Measurements from ENCODE around the gene RALGPS1.
"Not testable (repeated sequence)": the region's sequence is repeated elsewhere in the genome, so short reads cannot be mapped to it uniquely, and the experiment has no call there.

Gene RALGPS1

GRCh38 chr9:127168756-127169574, 254.4 kb downstream of the RALGPS1 start:
- DNase-seq (ENCODE audit: low read depth in 2 of 3, low spot score in 1 of 3): no peak

- no peak for DNase-seq (ENCODE audit: low read depth in 2 of 3, low spot score in 1 of 3)
Observed at GRCh38 chr9:127169575-127169883, 254.9 kb downstream of the RALGPS1 start.

- no peak for DNase-seq (ENCODE audit: low read depth in 2 of 3, low spot score in 1 of 3)
Observed at GRCh38 chr9:127170103-127170502, 255.5 kb downstream of the RALGPS1 start.

- DNase-seq (ENCODE audit: low read depth in 2 of 3, low spot score in 1 of 3): no peak
Observed at GRCh38 chr9:127170652-127171051, 256.1 kb downstream of the RALGPS1 start.

- not testable (repeated sequence) for DNase-seq (ENCODE audit: low read depth in 2 of 3, low spot score in 1 of 3)
Observed at GRCh38 chr9:127171348-127171747, 256.8 kb downstream of the RALGPS1 start.

GRCh38 chr9:127172066-127172707, 257.6 kb downstream of the RALGPS1 start:
- no peak for DNase-seq (ENCODE audit: low read depth in 2 of 3, low spot score in 1 of 3)

GRCh38 chr9:127173063-127173462, 258.5 kb downstream of the RALGPS1 start:
- no peak for DNase-seq (ENCODE audit: low read depth in 2 of 3, low spot score in 1 of 3)

GRCh38 chr9:127174386-127175318, 260.1 kb downstream of the RALGPS1 start:
- no peak for DNase-seq (ENCODE audit: low read depth in 2 of 3, low spot score in 1 of 3)

- no peak for DNase-seq (ENCODE audit: low read depth in 2 of 3, low spot score in 1 of 3)
Observed at GRCh38 chr9:127175319-127175715, 260.7 kb downstream of the RALGPS1 start.

GRCh38 chr9:127175764-127176163, 261.2 kb downstream of the RALGPS1 start:
- DNase-seq (ENCODE audit: low read depth in 2 of 3, low spot score in 1 of 3): no peak

- DNase-seq (ENCODE audit: low read depth in 2 of 3, low spot score in 1 of 3): no peak
Observed at GRCh38 chr9:127176631-127177030, 262.0 kb downstream of the RALGPS1 start.

- DNase-seq (ENCODE audit: low read depth in 2 of 3, low spot score in 1 of 3): no peak
Observed at GRCh38 chr9:127177231-127177630, 262.6 kb downstream of the RALGPS1 start.

- DNase-seq (ENCODE audit: low read depth in 2 of 3, low spot score in 1 of 3): no peak
Observed at GRCh38 chr9:127177665-127178265, 263.2 kb downstream of the RALGPS1 start.

GRCh38 chr9:127178686-127179632, 264.4 kb downstream of the RALGPS1 start:
- no peak for DNase-seq (ENCODE audit: low read depth in 2 of 3, low spot score in 1 of 3)

- no peak for DNase-seq (ENCODE audit: low read depth in 2 of 3, low spot score in 1 of 3)
Observed at GRCh38 chr9:127179633-127180441, 265.3 kb downstream of the RALGPS1 start.

GRCh38 chr9:127180457-127181314, 266.1 kb downstream of the RALGPS1 start:
- no peak for DNase-seq (ENCODE audit: low read depth in 2 of 3, low spot score in 1 of 3)

GRCh38 chr9:127181315-127181580, 266.7 kb downstream of the RALGPS1 start:
- DNase-seq (ENCODE audit: low read depth in 2 of 3, low spot score in 1 of 3): no peak

- DNase-seq (ENCODE audit: low read depth in 2 of 3, low spot score in 1 of 3): no peak
Observed at GRCh38 chr9:127181595-127182190, 267.1 kb downstream of the RALGPS1 start.

All from stimulated activated CD4-positive, alpha-beta T cell treated with anti-CD3 and anti-CD28 coated beads, Interleukin-12 subunit alpha, Interleukin-12 subunit beta, amount 100 ng/mL, for 48 hours (primary cell).